Ishikawa (cell line): Measurements from ENCODE around the gene DYRK4.

Experiments
- CEBPB ChIP-seq: IDR thresholded peaks from 2 replicates; pipeline ENCODE4 v1.6.1; 2012
- EGR1 ChIP-seq: IDR thresholded peaks from 2 replicates; pipeline ENCODE4 v1.6.1; 2012
- EP300 ChIP-seq: IDR thresholded peaks from 2 replicates; pipeline ENCODE4 v1.6.1; 2012; ENCODE audit warnings: borderline replicate concordance
- FOXM1 ChIP-seq: IDR thresholded peaks from 2 replicates; pipeline ENCODE4 v1.6.1; 2012; ENCODE audit warnings: low read depth, borderline replicate concordance
- NFIC ChIP-seq: IDR thresholded peaks from 2 replicates; pipeline ENCODE4 v1.6.1; 2012
- RAD21 ChIP-seq: IDR thresholded peaks from 2 replicates; pipeline ENCODE4 v1.6.1; 2012; ENCODE audit warnings: low read depth
- TCF12 ChIP-seq: IDR thresholded peaks from 2 replicates; pipeline ENCODE4 v1.6.1; 2012; ENCODE audit warnings: low read depth
- TEAD4 ChIP-seq: IDR thresholded peaks from 2 replicates; pipeline ENCODE4 v1.6.1; 2012
- YY1 ChIP-seq: IDR thresholded peaks from 2 replicates; pipeline ENCODE4 v1.6.1; 2012; ENCODE audit warnings: low read depth
- ZBTB7A ChIP-seq: IDR thresholded peaks from 2 replicates; pipeline ENCODE4 v1.6.1; 2012; ENCODE audit warnings: low read depth
- TF ChIP-seq, protein P1 (sequence below): IDR thresholded peaks from 2 replicates; pipeline ENCODE4 v1.6.1; 2012; ENCODE audit warnings: low read depth, mild to moderate bottlenecking

DNA sequence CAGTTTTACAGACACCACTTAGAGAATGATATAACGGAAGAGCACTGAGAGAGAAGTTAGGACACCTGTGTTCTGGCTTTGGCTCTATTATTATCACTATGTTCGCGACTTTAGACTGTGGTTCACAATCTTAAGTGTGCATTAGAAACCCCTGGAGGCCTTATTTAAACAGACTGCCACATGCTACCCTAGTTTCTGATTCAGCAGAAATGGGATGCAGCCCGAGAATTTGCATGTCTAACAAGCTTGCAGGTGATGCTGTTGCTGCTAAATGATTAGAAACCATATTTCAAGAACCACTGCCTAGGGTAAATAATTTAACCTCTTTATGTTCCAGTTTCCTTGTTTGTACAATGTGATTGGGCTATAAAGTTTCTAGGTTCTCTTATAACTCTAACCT lies 26.9 kb upstream of the DYRK4 start:
- TF ChIP-seq YY1 (no peak), TEAD4 (no peak), EGR1 (no peak), RAD21 (no peak), TCF12 (no peak), ZBTB7A (no peak), EP300 (no peak), CEBPB (no peak), FOXM1 (no peak), NFIC (no peak)
- TF ChIP-seq, protein P1, sequence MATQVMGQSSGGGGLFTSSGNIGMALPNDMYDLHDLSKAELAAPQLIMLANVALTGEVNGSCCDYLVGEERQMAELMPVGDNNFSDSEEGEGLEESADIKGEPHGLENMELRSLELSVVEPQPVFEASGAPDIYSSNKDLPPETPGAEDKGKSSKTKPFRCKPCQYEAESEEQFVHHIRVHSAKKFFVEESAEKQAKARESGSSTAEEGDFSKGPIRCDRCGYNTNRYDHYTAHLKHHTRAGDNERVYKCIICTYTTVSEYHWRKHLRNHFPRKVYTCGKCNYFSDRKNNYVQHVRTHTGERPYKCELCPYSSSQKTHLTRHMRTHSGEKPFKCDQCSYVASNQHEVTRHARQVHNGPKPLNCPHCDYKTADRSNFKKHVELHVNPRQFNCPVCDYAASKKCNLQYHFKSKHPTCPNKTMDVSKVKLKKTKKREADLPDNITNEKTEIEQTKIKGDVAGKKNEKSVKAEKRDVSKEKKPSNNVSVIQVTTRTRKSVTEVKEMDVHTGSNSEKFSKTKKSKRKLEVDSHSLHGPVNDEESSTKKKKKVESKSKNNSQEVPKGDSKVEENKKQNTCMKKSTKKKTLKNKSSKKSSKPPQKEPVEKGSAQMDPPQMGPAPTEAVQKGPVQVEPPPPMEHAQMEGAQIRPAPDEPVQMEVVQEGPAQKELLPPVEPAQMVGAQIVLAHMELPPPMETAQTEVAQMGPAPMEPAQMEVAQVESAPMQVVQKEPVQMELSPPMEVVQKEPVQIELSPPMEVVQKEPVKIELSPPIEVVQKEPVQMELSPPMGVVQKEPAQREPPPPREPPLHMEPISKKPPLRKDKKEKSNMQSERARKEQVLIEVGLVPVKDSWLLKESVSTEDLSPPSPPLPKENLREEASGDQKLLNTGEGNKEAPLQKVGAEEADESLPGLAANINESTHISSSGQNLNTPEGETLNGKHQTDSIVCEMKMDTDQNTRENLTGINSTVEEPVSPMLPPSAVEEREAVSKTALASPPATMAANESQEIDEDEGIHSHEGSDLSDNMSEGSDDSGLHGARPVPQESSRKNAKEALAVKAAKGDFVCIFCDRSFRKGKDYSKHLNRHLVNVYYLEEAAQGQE, result no peak
